HG02610 (cell line): ENCODE measurements around the gene HABP2.

Source experiments
- ATAC-seq: cut with Tn5 transposase; IDR thresholded peaks from one replicate; pipeline ENCODE4 v1.9.1; 2021; ENCODE audit warnings: mild to moderate bottlenecking, moderate library complexity; ENCODE audit not compliant: unreplicated experiment

HABP2 gene

GRCh38 chr10:113554214-113554613 is 1.4 kb downstream of the HABP2 start:
- no peak for ATAC-seq

GRCh38 chr10:113555245-113555644 is 2.4 kb downstream of the HABP2 start:
- no peak for ATAC-seq

DNA sequence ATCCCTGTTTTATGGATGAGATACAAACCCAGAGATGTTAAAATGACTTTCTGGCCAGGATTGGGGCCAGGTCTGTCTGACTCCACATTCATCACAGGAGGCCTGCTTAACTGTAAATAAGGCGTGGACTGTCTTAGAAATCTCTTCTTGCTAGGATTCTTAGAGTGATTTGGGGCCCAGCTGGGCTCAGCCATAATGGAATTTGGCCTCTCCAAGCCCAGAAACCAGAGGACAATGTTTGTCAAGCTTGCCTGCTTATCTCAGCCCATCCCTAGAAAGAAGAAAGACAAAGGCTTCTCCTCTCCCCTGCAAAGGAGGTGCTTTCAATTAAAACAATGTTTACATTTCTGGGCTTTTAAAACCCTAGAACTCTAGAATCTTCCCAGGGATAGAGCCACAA is 2.9 kb downstream of the HABP2 start:
- no peak for ATAC-seq

- no peak for ATAC-seq
Measured at GRCh38 chr10:113557424-113557862, 4.6 kb downstream of the HABP2 start.

DNA sequence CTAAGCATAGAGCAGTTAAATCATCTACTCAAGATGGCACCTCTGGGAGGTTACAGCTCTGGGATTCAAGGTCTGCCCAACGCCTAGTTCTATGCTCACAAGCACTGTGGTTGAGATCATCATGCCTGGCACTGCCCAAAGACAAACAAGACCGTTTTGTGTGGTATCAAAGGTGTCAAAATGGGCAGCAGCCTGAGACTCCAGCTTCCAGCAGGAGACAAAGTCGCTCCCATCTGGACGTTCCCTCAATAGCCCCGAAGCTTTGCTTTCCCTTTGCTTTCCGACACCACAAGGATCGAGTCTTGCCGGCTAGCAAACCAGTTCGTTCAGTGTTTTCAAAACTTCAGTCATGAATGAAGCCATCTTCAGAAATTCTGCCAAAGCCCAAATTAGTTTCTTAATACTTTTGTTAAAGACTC is 5.1 kb downstream of the HABP2 start:
- no peak for ATAC-seq

DNA sequence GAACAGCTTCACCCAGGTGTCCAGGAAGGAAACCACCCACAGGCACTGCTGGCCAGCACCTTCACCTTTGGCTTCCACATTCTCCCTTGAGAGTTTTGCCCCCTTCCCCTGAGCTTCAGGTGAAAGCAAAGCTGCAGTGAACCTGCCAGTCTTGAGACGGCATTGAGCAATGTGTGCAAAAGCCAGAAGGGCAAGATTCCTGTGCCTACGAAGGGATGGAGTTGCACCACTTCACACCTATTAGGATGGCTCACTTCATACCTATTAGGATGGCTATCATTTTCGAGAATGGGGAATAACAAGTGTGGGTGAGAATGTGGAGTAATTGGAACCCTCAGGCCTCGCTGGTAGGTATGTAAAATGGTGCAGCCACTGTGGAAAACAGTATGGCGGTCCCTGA is 7.2 kb downstream of the HABP2 start:
- ATAC-seq: no peak

GRCh38 chr10:113561214-113561613 is 8.4 kb downstream of the HABP2 start:
- ATAC-seq: no peak

DNA sequence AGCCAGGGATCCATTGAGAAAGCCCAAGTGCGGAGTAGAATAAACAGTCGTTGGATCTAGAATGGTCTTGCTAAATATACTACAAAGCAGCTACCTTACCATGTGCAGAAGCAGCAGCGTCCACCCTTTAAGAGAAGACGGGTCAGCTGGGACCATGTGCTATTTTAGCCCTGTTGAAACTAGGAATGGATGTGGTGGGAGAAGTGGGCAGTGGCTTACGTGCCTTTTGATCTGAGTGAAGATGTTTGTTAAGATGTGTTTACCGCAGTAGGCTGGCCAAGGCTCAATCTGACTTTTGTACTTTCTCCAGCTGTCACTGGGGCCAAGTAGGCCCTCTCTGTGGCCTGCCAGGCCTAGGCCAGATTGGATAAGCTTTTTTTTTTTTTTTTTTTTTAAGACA is 9.2 kb downstream of the HABP2 start:
- no peak for ATAC-seq

GRCh38 chr10:113562704-113563103 is 9.9 kb downstream of the HABP2 start:
- ATAC-seq: no peak

DNA sequence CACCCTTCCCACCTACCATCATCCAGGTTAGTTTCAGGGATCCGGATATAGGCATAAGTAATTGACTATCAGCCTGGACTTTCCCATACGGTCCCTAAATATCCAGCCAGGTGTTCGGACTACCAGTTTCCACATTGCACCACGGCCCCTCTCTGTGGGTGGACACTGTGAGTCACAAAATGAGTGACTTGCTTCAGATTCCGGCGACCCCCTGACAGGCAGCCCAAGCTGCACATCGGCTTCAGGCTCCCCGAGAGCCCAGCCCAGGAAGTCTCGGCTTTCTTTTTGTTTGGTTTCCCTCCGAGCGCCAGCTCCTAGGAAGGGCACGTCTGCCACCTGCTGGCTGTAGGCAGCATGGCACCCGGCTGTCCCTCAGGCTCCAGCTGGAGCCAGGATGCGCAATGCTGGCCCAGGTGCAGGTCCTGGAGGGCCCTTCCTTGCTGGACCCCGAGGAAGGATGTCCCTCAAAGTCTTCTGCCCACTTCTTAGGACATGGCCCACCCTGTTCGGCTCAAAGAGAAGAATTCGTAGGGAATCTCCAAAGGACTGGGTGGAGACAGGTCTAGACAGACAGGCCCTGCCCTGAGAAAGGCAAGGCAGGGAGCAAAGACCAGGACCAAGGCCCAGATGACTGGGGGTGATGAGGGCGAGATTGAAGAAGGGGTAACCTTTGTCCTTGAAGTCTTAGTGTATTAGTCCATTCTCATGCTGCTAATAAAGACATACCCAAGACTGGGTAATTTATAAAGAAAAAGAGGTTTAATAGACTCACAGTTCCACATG is 10.6 kb downstream of the HABP2 start:
- ATAC-seq: peak; percentile 95

GRCh38 chr10:113565364-113565763 is 12.5 kb downstream of the HABP2 start:
- ATAC-seq: no peak

DNA sequence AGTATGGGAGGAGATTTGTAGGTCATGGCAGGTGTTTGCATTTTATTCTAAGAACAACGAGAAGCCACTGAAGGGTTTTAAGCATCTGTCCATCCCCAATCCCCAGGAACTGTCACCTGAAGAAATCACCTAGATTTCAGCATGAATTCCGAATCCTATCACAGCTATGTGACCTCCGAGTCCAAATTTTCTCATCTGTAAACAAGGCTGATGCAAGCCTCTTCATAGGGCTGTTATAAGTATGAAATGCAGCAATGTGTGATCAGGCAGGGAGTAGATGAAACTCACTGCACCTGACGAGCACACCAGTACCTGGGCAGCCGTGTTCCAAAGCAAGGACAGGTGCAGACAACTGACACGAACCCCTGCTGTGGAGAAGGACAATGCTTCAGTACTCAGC is 14.0 kb downstream of the HABP2 start:
- ATAC-seq: no peak

DNA sequence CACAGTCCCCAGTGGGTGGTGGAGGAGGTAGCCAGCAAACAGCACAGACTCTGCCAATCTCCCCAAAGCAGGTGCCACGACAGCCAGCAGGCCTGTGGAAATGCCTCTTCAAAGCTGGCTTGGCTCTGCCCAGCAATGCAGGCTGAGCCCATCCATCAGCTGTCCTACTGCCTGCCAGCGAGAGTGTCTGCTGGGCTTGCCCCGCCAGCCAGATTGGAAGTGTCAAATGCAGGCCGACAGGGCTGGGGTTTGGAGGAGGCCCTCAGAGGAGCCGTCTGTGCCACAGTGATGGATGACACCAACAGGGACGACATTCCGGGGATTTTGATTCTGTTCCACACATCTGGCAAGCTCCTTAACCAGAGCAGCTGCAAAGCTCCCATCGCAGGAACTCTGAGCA is 16.7 kb downstream of the HABP2 start:
- ATAC-seq: no peak

DNA sequence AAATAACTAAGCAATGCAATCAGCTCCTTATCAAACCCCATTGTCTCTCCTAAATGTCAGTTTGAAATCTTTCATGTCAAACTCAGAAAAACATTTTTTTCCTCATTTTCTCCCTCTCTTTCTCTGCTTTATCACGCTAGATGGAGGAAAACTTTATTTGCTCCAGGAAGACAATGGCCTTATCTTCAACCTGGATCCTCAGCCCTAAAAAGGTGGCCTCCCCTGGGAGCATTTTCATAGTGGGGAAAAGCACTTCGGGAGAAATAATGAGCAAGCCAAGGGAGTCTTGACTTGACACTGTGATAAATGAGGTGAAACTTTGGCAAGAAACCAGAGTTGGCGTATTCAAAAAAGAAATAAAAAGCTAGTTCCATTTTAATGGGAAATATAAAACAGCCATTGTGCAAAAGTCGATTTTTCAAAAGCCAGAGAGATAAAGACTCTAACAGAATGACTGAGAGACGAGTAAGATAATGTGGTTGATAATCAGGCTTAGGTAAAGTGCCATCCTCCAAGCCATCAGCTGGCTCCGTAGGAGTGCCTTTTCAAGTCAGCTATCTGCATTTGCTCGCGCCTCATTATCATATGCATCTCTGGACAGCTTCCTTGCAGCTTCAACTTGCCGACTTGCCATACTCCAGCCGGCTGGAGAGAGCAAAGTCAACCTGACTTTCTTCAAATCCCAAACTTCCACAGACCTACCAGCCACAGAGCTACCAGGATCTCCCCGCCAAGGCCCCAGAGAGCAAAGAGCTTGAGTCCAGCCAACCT is 19.9 kb downstream of the HABP2 start:
- ATAC-seq: no peak

DNA sequence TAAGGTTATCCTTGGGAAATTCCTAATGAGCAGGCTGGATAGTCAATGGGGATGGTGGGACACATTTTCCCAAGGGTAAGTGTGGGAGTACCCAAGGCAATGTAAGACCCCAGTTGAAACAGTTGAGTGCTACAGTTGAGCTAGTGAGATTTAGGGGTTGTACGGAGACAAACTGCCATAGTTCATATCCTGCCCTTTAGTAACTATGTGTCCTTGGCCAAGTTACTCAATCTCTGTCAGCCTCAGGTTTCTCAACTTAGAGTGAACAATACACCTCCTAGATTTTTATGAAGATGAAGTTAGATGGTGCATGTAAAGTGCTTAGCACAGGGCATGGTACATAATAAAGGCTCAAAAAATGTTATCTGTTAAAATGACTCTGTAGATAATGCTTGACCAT is 20.5 kb downstream of the HABP2 start:
- no peak for ATAC-seq

GRCh38 chr10:113576852-113577251 is 24.0 kb downstream of the HABP2 start:
- no peak for ATAC-seq

DNA sequence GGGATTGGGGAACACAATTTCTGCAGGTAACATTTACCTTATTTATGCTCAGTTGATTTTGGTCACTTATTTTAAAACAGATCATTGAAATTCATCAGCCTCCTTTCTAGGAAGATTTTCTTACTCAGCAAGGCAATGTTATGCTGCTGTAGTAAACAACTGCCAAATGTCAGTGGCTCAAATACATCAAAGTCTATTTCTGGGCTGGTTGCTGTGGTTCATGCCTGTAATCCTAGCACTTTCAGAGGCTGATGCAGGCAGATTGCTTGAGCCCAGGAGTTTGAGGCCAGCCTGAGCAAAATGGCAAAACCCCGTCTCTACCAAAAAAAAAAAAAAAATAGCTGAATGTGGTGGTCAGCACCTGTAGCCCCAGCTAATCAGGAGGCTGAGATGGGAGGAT is 25.9 kb downstream of the HABP2 start:
- no peak for ATAC-seq

DNA sequence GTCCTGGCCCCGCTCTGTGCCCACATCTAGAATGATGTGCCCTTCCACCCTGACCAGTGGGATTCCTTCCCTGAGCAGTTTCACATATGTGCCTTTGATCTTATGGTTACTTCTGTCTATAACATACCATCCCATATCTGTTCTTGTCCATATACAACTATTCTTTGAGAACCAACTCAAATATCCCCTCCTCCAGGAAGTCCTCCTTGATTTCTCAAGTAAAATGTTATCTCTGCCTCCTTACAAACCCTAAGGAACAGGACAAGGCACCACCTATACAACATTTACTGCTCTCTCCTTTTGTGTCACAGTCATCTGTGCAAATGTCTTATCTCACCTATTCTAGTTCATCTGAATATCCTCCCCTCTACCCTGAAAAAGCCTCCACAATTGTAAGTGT is 28.2 kb downstream of the HABP2 start:
- no peak for ATAC-seq

DNA sequence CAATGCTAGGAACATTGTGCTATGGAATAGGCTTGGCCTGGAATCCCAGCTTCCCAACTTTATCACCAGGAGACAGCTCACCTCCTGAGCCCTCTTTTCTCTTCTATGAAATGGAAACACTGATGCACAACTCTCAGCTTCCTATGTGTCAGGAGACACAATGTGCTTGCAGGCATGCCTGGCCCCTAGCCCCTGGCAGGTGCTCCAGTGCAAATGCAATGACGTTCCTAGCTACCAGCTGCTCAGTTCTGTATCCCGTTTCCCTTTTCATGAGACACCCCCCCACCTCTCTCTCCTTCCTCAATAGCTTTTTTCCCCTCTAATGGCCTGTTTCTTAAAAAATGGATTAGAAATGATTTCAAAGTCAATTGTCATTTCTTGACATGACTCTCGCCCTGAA is 30.7 kb downstream of the HABP2 start:
- ATAC-seq: no peak

GRCh38 chr10:113585949-113586348 is 33.1 kb downstream of the HABP2 start:
- no peak for ATAC-seq

GRCh38 chr10:113589201-113589770 is 36.4 kb downstream of the HABP2 start:
- no peak for ATAC-seq

DNA sequence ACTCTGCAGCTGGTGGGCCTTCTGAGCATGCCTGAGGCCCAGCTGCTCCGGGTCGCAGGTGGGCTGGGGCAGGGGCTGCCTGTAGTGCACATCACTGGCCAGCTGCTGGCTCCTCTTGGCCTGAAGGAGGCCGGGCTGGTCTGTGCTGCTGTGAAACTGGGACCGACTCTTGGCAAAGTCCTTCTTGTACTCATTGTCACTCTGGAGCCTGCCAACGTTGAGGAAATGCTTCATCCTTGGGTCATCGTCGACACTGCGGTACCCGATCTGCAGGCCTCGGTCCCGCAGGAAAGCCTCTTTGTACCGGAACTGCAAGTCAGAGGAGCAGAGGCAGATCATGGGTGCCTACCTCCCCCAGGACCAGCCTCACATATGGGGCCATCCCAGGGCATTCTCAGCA is 37.7 kb downstream of the HABP2 start:
- no peak for ATAC-seq
